Measurements from ENCODE around the gene SRRM2. TPM values are rescaled to one million over a fixed set of nuclear protein-coding genes. Genes with fewer than 3 reads are reported as not detected.

The SRRM2 gene
- polyA plus RNA-seq, 4 donors: 329 to 655 (median 496) TPM

GRCh38 chr16:2817340-2818271 is 65.2 kb downstream of the SRRM2 start:
- WGBS, 3 donors: 74 to 79% (median 77%) methylated on average over 53 to 68 of the region's 68 CpGs

DNA sequence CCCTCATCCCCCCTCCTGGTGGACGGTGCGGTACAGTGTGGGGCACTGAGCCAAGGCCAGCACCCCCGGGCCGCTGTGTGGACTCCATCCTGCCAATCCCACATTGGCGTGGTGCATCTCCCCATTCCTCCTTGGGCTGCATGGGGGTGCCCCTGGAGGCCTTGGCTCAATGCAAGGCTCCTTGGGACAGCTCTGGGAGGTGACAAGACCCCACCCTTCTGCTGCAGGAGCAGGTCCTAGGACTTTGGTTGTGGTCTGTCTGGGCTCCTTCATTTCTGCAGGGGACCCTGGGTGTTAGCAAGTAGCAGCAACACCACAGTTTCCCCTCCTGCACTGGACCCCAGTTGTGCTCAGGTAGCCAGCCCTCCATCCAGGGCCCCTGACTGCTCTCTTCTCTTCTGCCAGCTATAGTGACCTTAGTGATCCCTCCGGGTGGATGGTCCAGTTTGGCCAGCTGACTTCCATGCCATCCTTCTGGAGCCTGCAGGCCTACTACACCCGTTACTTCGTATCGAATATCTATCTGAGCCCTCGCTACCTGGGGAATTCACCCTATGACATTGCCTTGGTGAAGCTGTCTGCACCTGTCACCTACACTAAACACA is 65.9 kb downstream of the SRRM2 start:
- Histone ChIP-seq H3K27me3 (ENCODE audit: control insufficient read depth in 3 of 3, insufficient read depth in 3 of 3, low read length in 3 of 3) (peaks cover 0 to 9% (median 0%) of the 10 kb centered on the region in 3 donors), H3K36me3 (ENCODE audit: control insufficient read depth in 3 of 3, insufficient read depth in 2 of 3, low read depth in 1 of 3, low read length in 3 of 3) (no peaks in the 10 kb centered on the region), H3K9me3 (ENCODE audit: control insufficient read depth in 2 of 2, insufficient read depth in 1 of 2, low read depth in 1 of 2, low read length in 1 of 2) (no peaks in the 10 kb centered on the region), H3K27ac (ENCODE audit: low read depth in 1 of 3, low read length in 2 of 3) (no peak overlapping the region), H3K4me1 (ENCODE audit: control insufficient read depth in 3 of 3, insufficient read depth in 2 of 3, low read depth in 1 of 3, low read length in 2 of 3) (peaks cover 0 to 7% (median 0%) of the 10 kb centered on the region in 3 donors), H3K4me3 (ENCODE audit: low read depth in 1 of 3, low read length in 3 of 3) (no peak overlapping the region)
- FAIRE-seq (no peak), DNase-seq (no peak)
- 81 to 87% (median 84%) methylated on average over 10 of the region's 10 CpGs for WGBS, 3 donors

More at GRCh38 chr16:2817340-2818271, 65.2 kb downstream of the SRRM2 start:
- no peaks in the 10 kb centered on the region for H3K36me3 ChIP-seq (ENCODE audit: control insufficient read depth in 3 of 3, insufficient read depth in 2 of 3, low read depth in 1 of 3, low read length in 3 of 3)
- H3K4me1 ChIP-seq (ENCODE audit: control insufficient read depth in 3 of 3, insufficient read depth in 2 of 3, low read depth in 1 of 3, low read length in 2 of 3): peaks cover 0 to 7% (median 0%) of the 10 kb centered on the region in 3 donors
- no peaks in the 10 kb centered on the region for H3K9me3 ChIP-seq (ENCODE audit: control insufficient read depth in 2 of 2, insufficient read depth in 1 of 2, low read depth in 1 of 2, low read length in 1 of 2)
- DNase-seq: no peak
- H3K4me3 ChIP-seq (ENCODE audit: low read depth in 1 of 3, low read length in 3 of 3): no peak overlapping the region
- no peak overlapping the region for H3K27ac ChIP-seq (ENCODE audit: low read depth in 1 of 3, low read length in 2 of 3)
- no peak for FAIRE-seq
- H3K27me3 ChIP-seq (ENCODE audit: control insufficient read depth in 3 of 3, insufficient read depth in 3 of 3, low read length in 3 of 3): peaks cover 0 to 9% (median 0%) of the 10 kb centered on the region in 3 donors

DNA sequence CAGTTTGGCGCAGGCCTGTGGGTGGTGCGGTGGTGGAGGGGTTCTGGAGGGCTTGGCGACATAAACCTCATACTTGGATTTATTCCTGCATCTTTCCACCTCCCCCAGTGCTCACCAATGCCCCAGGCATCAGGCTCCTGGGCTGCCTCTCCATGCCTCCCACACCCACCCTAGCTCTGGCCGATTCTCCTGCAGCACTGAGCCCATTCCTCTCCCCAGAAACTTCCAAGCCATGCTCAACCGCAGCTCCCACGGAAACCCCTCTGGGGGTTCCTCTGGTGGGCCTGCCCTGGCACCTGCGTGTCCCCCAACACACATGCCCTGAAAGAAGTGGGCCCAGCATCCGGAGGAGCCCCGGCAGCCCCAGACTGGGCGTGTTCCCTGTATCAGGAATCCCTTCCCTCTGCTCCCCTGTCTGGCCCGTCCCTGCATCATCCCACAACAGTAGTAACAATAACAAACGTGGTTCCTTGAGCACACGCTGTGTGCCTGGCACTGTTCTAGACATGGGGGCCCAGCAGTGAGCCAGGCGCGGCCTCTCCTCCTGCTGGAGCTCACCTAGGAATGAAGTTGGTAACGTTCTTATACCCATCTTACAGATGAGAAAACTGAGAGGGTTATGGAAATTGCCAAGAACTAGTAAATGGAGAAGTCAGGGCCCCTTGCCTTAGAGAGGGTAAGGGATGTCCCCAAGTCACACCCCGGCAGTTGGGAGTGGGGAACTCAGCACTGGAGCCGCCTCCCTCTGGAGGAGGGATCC is 66.9 kb downstream of the SRRM2 start:
- Histone ChIP-seq H3K36me3 (ENCODE audit: control insufficient read depth in 3 of 3, insufficient read depth in 2 of 3, low read depth in 1 of 3, low read length in 3 of 3) (no peaks in the 10 kb centered on the region), H3K9me3 (ENCODE audit: control insufficient read depth in 2 of 2, insufficient read depth in 1 of 2, low read depth in 1 of 2, low read length in 1 of 2) (no peaks in the 10 kb centered on the region), H3K4me3 (ENCODE audit: low read depth in 1 of 3, low read length in 3 of 3) (no peak overlapping the region), H3K27ac (ENCODE audit: low read depth in 1 of 3, low read length in 2 of 3) (no peak overlapping the region), H3K27me3 (ENCODE audit: control insufficient read depth in 3 of 3, insufficient read depth in 3 of 3, low read length in 3 of 3) (peaks cover 0 to 9% (median 0%) of the 10 kb centered on the region in 3 donors), H3K4me1 (ENCODE audit: control insufficient read depth in 3 of 3, insufficient read depth in 2 of 3, low read depth in 1 of 3, low read length in 2 of 3) (peaks cover 0 to 7% (median 0%) of the 10 kb centered on the region in 3 donors)
- no peak for FAIRE-seq
- DNase-seq: no peak
- WGBS, 3 donors: 86 to 91% (median 91%) methylated on average over 17 to 18 of the region's 18 CpGs

DNA sequence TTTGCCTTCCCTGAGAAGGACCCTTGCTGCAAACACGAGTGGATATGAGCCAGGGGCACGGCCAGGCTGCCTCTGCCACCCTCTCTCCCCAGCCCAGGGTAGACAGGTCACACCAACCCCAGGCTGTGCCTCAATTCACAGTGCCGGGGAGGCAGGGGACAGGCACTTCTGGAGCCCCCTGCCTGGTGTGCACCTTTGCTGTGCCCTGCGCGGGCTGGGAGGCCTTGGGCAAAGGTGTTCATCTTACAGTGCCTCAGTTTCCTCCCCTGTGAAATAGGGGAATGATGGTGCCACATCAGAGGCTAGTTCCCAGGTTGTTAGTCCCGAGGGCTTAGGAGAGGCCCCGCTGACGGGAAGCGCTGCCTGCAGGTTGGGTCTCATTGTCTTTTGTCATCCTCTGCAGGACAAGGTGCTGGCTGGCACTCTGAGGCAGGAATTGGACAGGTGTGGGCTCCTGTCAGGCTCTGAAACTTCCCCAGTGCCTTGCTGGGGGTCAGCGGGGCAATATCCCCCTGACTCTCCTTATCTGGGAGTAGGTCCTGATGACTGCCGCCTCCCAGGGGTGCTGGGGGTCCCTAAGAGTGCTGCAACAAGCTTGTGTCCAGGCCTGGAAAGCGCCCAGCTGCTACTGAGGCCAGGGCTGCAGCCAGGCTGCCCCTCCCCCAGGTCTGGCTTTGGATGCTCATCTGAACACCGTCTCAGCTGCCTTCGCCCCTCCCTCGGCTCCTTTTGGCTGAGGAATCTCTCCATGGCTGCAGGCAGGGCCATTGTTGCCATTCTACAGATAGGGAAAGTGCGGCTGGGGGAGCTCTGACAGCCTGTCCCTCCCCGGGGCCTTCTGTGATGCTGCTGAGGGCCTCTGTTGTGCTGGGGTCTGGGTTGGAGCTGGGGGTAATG is 67.7 kb downstream of the SRRM2 start:
- 74 to 78% (median 75%) methylated on average over 17 of the region's 17 CpGs for WGBS, 3 donors
- Histone ChIP-seq H3K9me3 (ENCODE audit: control insufficient read depth in 2 of 2, insufficient read depth in 1 of 2, low read depth in 1 of 2, low read length in 1 of 2) (no peaks in the 10 kb centered on the region), H3K27ac (ENCODE audit: low read depth in 1 of 3, low read length in 2 of 3) (no peak overlapping the region), H3K4me1 (ENCODE audit: control insufficient read depth in 3 of 3, insufficient read depth in 2 of 3, low read depth in 1 of 3, low read length in 2 of 3) (peaks cover 0 to 6% (median 0%) of the 10 kb centered on the region in 3 donors), H3K4me3 (ENCODE audit: low read depth in 1 of 3, low read length in 3 of 3) (no peak overlapping the region), H3K27me3 (ENCODE audit: control insufficient read depth in 3 of 3, insufficient read depth in 3 of 3, low read length in 3 of 3) (peaks cover 0 to 9% (median 0%) of the 10 kb centered on the region in 3 donors), H3K36me3 (ENCODE audit: control insufficient read depth in 3 of 3, insufficient read depth in 2 of 3, low read depth in 1 of 3, low read length in 3 of 3) (no peaks in the 10 kb centered on the region)
- FAIRE-seq (no peak), DNase-seq (no peak)

Other genes starting within 250 kb of the SRRM2 start
- 100 to 1,000 TPM in 2 of 4 donors, 10 to 100 TPM in 2; 74.5 to 298 (median 143) TPM for gene ATP6V0C, start 238.7 kb upstream of the SRRM2 start, polyA plus RNA-seq
- gene AMDHD2, start 232.3 kb upstream of the SRRM2 start, polyA plus RNA-seq: 100 to 1,000 TPM in 1 of 4 donors, 10 to 100 TPM in 3; 26.7 to 120 (median 36.0) TPM
- gene CEMP1, start 221.2 kb upstream of the SRRM2 start, polyA plus RNA-seq: 10 to 100 TPM in 1 of 4 donors, 1 to 10 TPM in 1, under 1 TPM in 2; 0.66 to 23.1 (median 1.1) TPM
- 10 to 100 TPM; 22.2 to 48.9 (median 32.2) TPM for gene PDPK1, start 214.6 kb upstream of the SRRM2 start, polyA plus RNA-seq
- gene KCTD5, start 70.1 kb upstream of the SRRM2 start, polyA plus RNA-seq: 10 to 100 TPM; 19.0 to 41.2 (median 29.9) TPM
- 1 to 10 TPM in 1 of 4 donors, under 1 TPM in 1, not detected in 2; 0.65 to 1.3 TPM for gene PRSS27, start 32.4 kb upstream of the SRRM2 start, polyA plus RNA-seq
- gene ELOB, start 24.6 kb downstream of the SRRM2 start, polyA plus RNA-seq: 100 to 1,000 TPM; 166 to 718 (median 396) TPM
- gene PRSS33, start 34.9 kb downstream of the SRRM2 start, polyA plus RNA-seq: under 1 TPM in 1 of 4 donors, not detected in 3; 0.03 TPM
- not detected for gene PRSS41, start 45.8 kb downstream of the SRRM2 start, polyA plus RNA-seq
- gene PRSS21, start 64.6 kb downstream of the SRRM2 start, polyA plus RNA-seq: under 1 TPM in 2 of 4 donors, not detected in 2; 0.15 to 0.19 TPM
- gene ZG16B, start 77.7 kb downstream of the SRRM2 start, polyA plus RNA-seq: 10 to 100 TPM in 3 of 4 donors, 1 to 10 TPM in 1; 5.2 to 19.9 (median 15.0) TPM
- gene PRSS22, start 105.5 kb downstream of the SRRM2 start, polyA plus RNA-seq: 1 to 10 TPM in 2 of 4 donors, under 1 TPM in 2; 0.45 to 3.9 (median 1.1) TPM
- 10 to 100 TPM in 3 of 4 donors, 1 to 10 TPM in 1; 9.1 to 30.2 (median 23.3) TPM for gene FLYWCH2, start 130.6 kb downstream of the SRRM2 start, polyA plus RNA-seq
- gene FLYWCH1, start 159.3 kb downstream of the SRRM2 start, polyA plus RNA-seq: 10 to 100 TPM; 13.0 to 18.8 (median 14.9) TPM
- under 1 TPM in 3 of 4 donors, not detected in 1; 0.15 to 0.54 (median 0.47) TPM for gene KREMEN2, start 211.6 kb downstream of the SRRM2 start, polyA plus RNA-seq
- 10 to 100 TPM in 2 of 4 donors, 1 to 10 TPM in 2; 1.4 to 19.4 (median 6.9) TPM for gene PAQR4, start 216.7 kb downstream of the SRRM2 start, polyA plus RNA-seq
- gene PKMYT1, start 227.8 kb downstream of the SRRM2 start, polyA plus RNA-seq: 10 to 100 TPM in 2 of 4 donors, 1 to 10 TPM in 2; 2.5 to 24.7 (median 7.0) TPM